Measurements from ENCODE around the gene CCDC102A. TPM values are rescaled to one million over a fixed set of nuclear protein-coding genes. Genes with fewer than 3 reads are reported as not detected.
"Not testable (repeated sequence)": the region's sequence is repeated elsewhere in the genome, so short reads cannot be mapped to it uniquely, and the experiment has no call there.

CCDC102A gene
- total RNA-seq, 5 donors from 2014 or later (not counting 1 experiment from before 2014, with no cell fraction given), result 6.1 to 11.2 (median 6.6) TPM

- DNase-seq (no peak), ATAC-seq (replicated peaks in 1 of 4) (no peak)
- no peaks in the 10 kb centered on the region for H3K27me3 ChIP-seq (replicated peaks in 1 of 2; ENCODE audit: control insufficient read depth in 2 of 2, extremely low read depth in 1 of 2, insufficient read depth in 2 of 2, low read length in 1 of 2)
- Mint-ChIP-seq H3K36me3 (peaks cover 4% of the 10 kb centered on the region), H3K27ac (peak overlapping the region in 1 of 2 donors; percentile 46), H3K4me1 (peaks cover 42 to 45% (median 43%) of the 10 kb centered on the region in 3 donors), H3K4me3 (no peak overlapping the region), H3K27me3 (no peaks in the 10 kb centered on the region), H3K9me3 (no peaks in the 10 kb centered on the region)
- no peak overlapping the region for H3K27ac ChIP-seq (ENCODE audit: low read length)
- H3K36me3 ChIP-seq (ENCODE audit: control insufficient read depth in 2 of 2, extremely low read depth in 1 of 2, insufficient read depth in 1 of 2, low read length in 1 of 2), result no peaks in the 10 kb centered on the region
- no peaks in the 10 kb centered on the region for H3K9me3 ChIP-seq
- CTCF ChIA-PET, result no interaction called here
- no peak overlapping the region for H3K4me3 ChIP-seq (ENCODE audit: control insufficient read depth in 1 of 2, extremely low read depth in 1 of 2, low read length in 1 of 2)
- POLR2A ChIA-PET, result no interaction called here
- peaks cover 20 to 22% of the 10 kb centered on the region in 2 experiments for H3K4me1 ChIP-seq (ENCODE audit: control insufficient read depth in 1 of 2, extremely low read depth in 1 of 2, insufficient read depth in 2 of 2, low read length in 2 of 2)
Observed at GRCh38 chr16:57549730-57550129, 13.4 kb upstream of the CCDC102A start.

- POLR2A ChIA-PET, result no interaction called here
- H3K4me3 Mint-ChIP-seq, result no peak overlapping the region
- peak overlapping the region in 1 of 2 donors; percentile 16 for H3K27ac Mint-ChIP-seq
- WGBS (ENCODE audit: insufficient coverage), result no CpG with 5 or more reads among the region's 4 CpGs
- H3K36me3 ChIP-seq (ENCODE audit: control insufficient read depth in 2 of 2, extremely low read depth in 1 of 2, insufficient read depth in 1 of 2, low read length in 1 of 2), result no peaks in the 10 kb centered on the region
- no peak for ATAC-seq (replicated peaks in 1 of 4)
- H3K4me3 ChIP-seq (ENCODE audit: control insufficient read depth in 1 of 2, extremely low read depth in 1 of 2, low read length in 1 of 2), result no peak overlapping the region
- H3K27ac ChIP-seq (ENCODE audit: low read length), result no peak overlapping the region
- no peaks in the 10 kb centered on the region for H3K9me3 ChIP-seq
- H3K27me3 ChIP-seq (replicated peaks in 1 of 2; ENCODE audit: control insufficient read depth in 2 of 2, extremely low read depth in 1 of 2, insufficient read depth in 2 of 2, low read length in 1 of 2), result no peaks in the 10 kb centered on the region
- no peaks in the 10 kb centered on the region for H3K9me3 Mint-ChIP-seq
- no peaks in the 10 kb centered on the region for H3K27me3 Mint-ChIP-seq
- DNase-seq, result no peak
- H3K4me1 ChIP-seq (ENCODE audit: control insufficient read depth in 1 of 2, extremely low read depth in 1 of 2, insufficient read depth in 2 of 2, low read length in 2 of 2), result peaks cover 34% of the 10 kb centered on the region in 2 experiments
- peaks cover 4% of the 10 kb centered on the region for H3K36me3 Mint-ChIP-seq
- CTCF ChIA-PET, result interaction anchor here in 1 of 2 donors (0.7 kb wide), 1 partner anchor 139 kb away, joined by 3 read pairs; no protein-coding TSS in a partner anchor
- H3K4me1 Mint-ChIP-seq, result peaks cover 54 to 58% (median 55%) of the 10 kb centered on the region in 3 donors
Observed at GRCh38 chr16:57548408-57548807, 12.0 kb upstream of the CCDC102A start.

- H3K9me3 Mint-ChIP-seq; H3K4me3 ChIP-seq (ENCODE audit: control insufficient read depth in 1 of 2, extremely low read depth in 1 of 2, low read length in 1 of 2); CTCF ChIA-PET; H3K9me3 ChIP-seq; H3K27ac Mint-ChIP-seq; ATAC-seq (replicated peaks in 1 of 4); H3K27me3 ChIP-seq (replicated peaks in 1 of 2; ENCODE audit: control insufficient read depth in 2 of 2, extremely low read depth in 1 of 2, insufficient read depth in 2 of 2, low read length in 1 of 2); H3K27ac ChIP-seq (ENCODE audit: low read length); H3K36me3 Mint-ChIP-seq; H3K36me3 ChIP-seq (ENCODE audit: control insufficient read depth in 2 of 2, extremely low read depth in 1 of 2, insufficient read depth in 1 of 2, low read length in 1 of 2); DNase-seq; POLR2A ChIA-PET; H3K27me3 Mint-ChIP-seq; H3K4me3 Mint-ChIP-seq: not testable (repeated sequence)
- 95% methylated on average over 10 of the region's 12 CpGs for WGBS (ENCODE audit: insufficient coverage)
- peaks cover 35 to 42% of the 10 kb centered on the region in 2 experiments for H3K4me1 ChIP-seq (ENCODE audit: control insufficient read depth in 1 of 2, extremely low read depth in 1 of 2, insufficient read depth in 2 of 2, low read length in 2 of 2)
- peaks cover 58 to 62% (median 59%) of the 10 kb centered on the region in 3 donors for H3K4me1 Mint-ChIP-seq
Observed at GRCh38 chr16:57547524-57547923, 11.2 kb upstream of the CCDC102A start.

GRCh38 chr16:57544124-57544653, 7.8 kb upstream of the CCDC102A start:
- peaks cover 46 to 59% (median 50%) of the 10 kb centered on the region in 3 donors for H3K4me1 Mint-ChIP-seq
- DNase-seq, result peak in 2 of 35 experiments; percentile 41 to 54

GRCh38 chr16:57541754-57542435, 5.5 kb upstream of the CCDC102A start:
- ATAC-seq (replicated peaks in 1 of 4) (peak in 1 of 4 experiments; percentile 60), DNase-seq (no peak)
- Histone ChIP-seq H3K27ac (ENCODE audit: low read length) (peak overlapping the region; percentile 4), H3K9me3 (no peaks in the 10 kb centered on the region), H3K27me3 (replicated peaks in 1 of 2; ENCODE audit: control insufficient read depth in 2 of 2, extremely low read depth in 1 of 2, insufficient read depth in 2 of 2, low read length in 1 of 2) (no peaks in the 10 kb centered on the region), H3K4me3 (ENCODE audit: control insufficient read depth in 1 of 2, extremely low read depth in 1 of 2, low read length in 1 of 2) (peak overlapping the region; percentile 56 to 58), H3K36me3 (ENCODE audit: control insufficient read depth in 2 of 2, extremely low read depth in 1 of 2, insufficient read depth in 1 of 2, low read length in 1 of 2) (no peaks in the 10 kb centered on the region), H3K4me1 (ENCODE audit: control insufficient read depth in 1 of 2, extremely low read depth in 1 of 2, insufficient read depth in 2 of 2, low read length in 2 of 2) (peaks cover 23 to 77% of the 10 kb centered on the region in 2 experiments)
- H3K9me3 Mint-ChIP-seq, result no peaks in the 10 kb centered on the region
- H3K27ac Mint-ChIP-seq, result peak overlapping the region; percentile 78 to 82
- POLR2A ChIA-PET, result interaction anchor here in 1 of 2 donors (0.6 to 1.0 kb wide), 2 partner anchors 9 to 1431 kb away, joined by 4 to 6 read pairs; no protein-coding TSS in a partner anchor
- no peaks in the 10 kb centered on the region for H3K27me3 Mint-ChIP-seq
- CTCF ChIA-PET, result interaction anchor here in 1 of 2 donors (0.8 to 1.4 kb wide), 2 partner anchors 22 to 840 kb away, joined by 3 to 6 read pairs; no protein-coding TSS in a partner anchor
- peaks cover 57 to 70% (median 63%) of the 10 kb centered on the region in 3 donors for H3K4me1 Mint-ChIP-seq
- WGBS (ENCODE audit: insufficient coverage), result 49% methylated on average over 2 of the region's 4 CpGs
- peak overlapping the region; percentile 67 to 71 (median 67) for H3K4me3 Mint-ChIP-seq
- H3K36me3 Mint-ChIP-seq, result no peaks in the 10 kb centered on the region

More at GRCh38 chr16:57544124-57544653, 7.8 kb upstream of the CCDC102A start:
- Histone ChIP-seq H3K4me3 (ENCODE audit: control insufficient read depth in 1 of 2, extremely low read depth in 1 of 2, low read length in 1 of 2) (peak overlapping the region; percentile 56 to 64), H3K9me3 (no peaks in the 10 kb centered on the region), H3K27me3 (replicated peaks in 1 of 2; ENCODE audit: control insufficient read depth in 2 of 2, extremely low read depth in 1 of 2, insufficient read depth in 2 of 2, low read length in 1 of 2) (no peaks in the 10 kb centered on the region), H3K4me1 (ENCODE audit: control insufficient read depth in 1 of 2, extremely low read depth in 1 of 2, insufficient read depth in 2 of 2, low read length in 2 of 2) (peaks cover 29 to 64% of the 10 kb centered on the region in 2 experiments), H3K27ac (ENCODE audit: low read length) (peak overlapping the region; percentile 6), H3K36me3 (ENCODE audit: control insufficient read depth in 2 of 2, extremely low read depth in 1 of 2, insufficient read depth in 1 of 2, low read length in 1 of 2) (no peaks in the 10 kb centered on the region)
- Mint-ChIP-seq H3K36me3 (no peaks in the 10 kb centered on the region), H3K9me3 (no peaks in the 10 kb centered on the region), H3K27me3 (no peaks in the 10 kb centered on the region), H3K4me3 (peak overlapping the region; percentile 67 to 71 (median 67)), H3K27ac (peak overlapping the region; percentile 66 to 76)
- CTCF ChIA-PET, result no interaction called here
- POLR2A ChIA-PET, result interaction anchor here (0.6 kb wide), 2 partner anchors 215 to 267 kb away, joined by 3 to 8 read pairs; no protein-coding TSS in a partner anchor
- 27% methylated on average over 1 of the region's 4 CpGs for WGBS (ENCODE audit: insufficient coverage)
- peak in 1 of 4 experiments; percentile 43 for ATAC-seq (replicated peaks in 1 of 4)

GRCh38 chr16:57540906-57541753, 4.8 kb upstream of the CCDC102A start:
- ChIA-PET CTCF (interaction anchor here in 1 of 2 donors (0.5 kb wide), 2 partner anchors 40 to 974 kb away, joined by 3 to 4 read pairs; no protein-coding TSS in a partner anchor), POLR2A (no interaction called here)
- H3K27me3 ChIP-seq (replicated peaks in 1 of 2; ENCODE audit: control insufficient read depth in 2 of 2, extremely low read depth in 1 of 2, insufficient read depth in 2 of 2, low read length in 1 of 2), result no peaks in the 10 kb centered on the region
- DNase-seq (no peak), ATAC-seq (replicated peaks in 1 of 4) (no peak)
- peak overlapping the region in 1 of 2 donors; percentile 2 for H3K27ac Mint-ChIP-seq
- WGBS (ENCODE audit: insufficient coverage), result 80% methylated on average over 8 of the region's 12 CpGs
- no peaks in the 10 kb centered on the region for H3K36me3 ChIP-seq (ENCODE audit: control insufficient read depth in 2 of 2, extremely low read depth in 1 of 2, insufficient read depth in 1 of 2, low read length in 1 of 2)
- H3K4me3 ChIP-seq (ENCODE audit: control insufficient read depth in 1 of 2, extremely low read depth in 1 of 2, low read length in 1 of 2), result no peak overlapping the region
- peaks cover 55 to 69% (median 64%) of the 10 kb centered on the region in 3 donors for H3K4me1 Mint-ChIP-seq
- no peaks in the 10 kb centered on the region for H3K36me3 Mint-ChIP-seq
- no peaks in the 10 kb centered on the region for H3K27me3 Mint-ChIP-seq
- H3K27ac ChIP-seq (ENCODE audit: low read length), result no peak overlapping the region
- peaks cover 23 to 80% of the 10 kb centered on the region in 2 experiments for H3K4me1 ChIP-seq (ENCODE audit: control insufficient read depth in 1 of 2, extremely low read depth in 1 of 2, insufficient read depth in 2 of 2, low read length in 2 of 2)
- no peaks in the 10 kb centered on the region for H3K9me3 Mint-ChIP-seq
- H3K9me3 ChIP-seq, result no peaks in the 10 kb centered on the region
- peak overlapping the region in 1 of 3 donors; percentile 15 for H3K4me3 Mint-ChIP-seq
